Cardiac fibroblast (primary cell): Measurements from ENCODE around the gene ZBTB20.
A peak's percentile ranks its signal among the peaks of the same experiment; 100 is the strongest.

ENCODE experiments used
- DNase-seq, 2 donors: peaks; one replicate each; pipeline versions ENCODE4 v3.0.0 to v3.0.0-alpha.2; 2010; ENCODE audit warnings: low read depth in 2 of 2
- H3K4me3 ChIP-seq, 2 donors: replicated peaks in 1 of 2; 1 replicate in 1 of 2; 2 replicates in 1 of 2; pipeline ENCODE4 v1.5.1; 2011; ENCODE audit warnings: low read depth in 2 of 2, low read length in 2 of 2, mild to moderate bottlenecking in 2 of 2, moderate library complexity in 1 of 2
- TF ChIP-seq, protein P1 (sequence below): IDR thresholded peaks from one replicate; pipeline ENCODE4 v1.5.1; 2011; ENCODE audit warnings: low read depth, mild to moderate bottlenecking, low read length, inconsistent platforms

ZBTB20 gene

DNA sequence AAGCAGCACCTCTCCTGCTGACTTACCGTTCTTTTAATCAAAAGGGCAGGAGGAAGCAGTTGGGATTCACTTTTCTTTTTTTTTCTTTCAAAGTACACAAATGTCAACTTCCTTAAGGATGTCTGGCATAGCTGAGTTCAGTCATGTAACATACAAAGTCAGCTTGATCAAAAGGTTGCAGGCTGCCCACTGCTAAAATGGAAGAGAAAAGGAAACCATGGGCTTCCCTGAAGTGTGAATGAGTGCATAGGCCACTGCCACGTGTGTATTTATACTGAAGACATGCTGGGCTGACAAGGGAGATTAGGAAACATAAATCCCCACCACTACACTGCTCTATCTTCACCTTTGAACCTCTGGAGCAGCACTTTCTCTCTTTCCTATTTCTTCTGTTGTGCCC, 540.8 kb downstream of the ZBTB20 start:
- DNase-seq = no peak
- TF ChIP-seq, protein P1, sequence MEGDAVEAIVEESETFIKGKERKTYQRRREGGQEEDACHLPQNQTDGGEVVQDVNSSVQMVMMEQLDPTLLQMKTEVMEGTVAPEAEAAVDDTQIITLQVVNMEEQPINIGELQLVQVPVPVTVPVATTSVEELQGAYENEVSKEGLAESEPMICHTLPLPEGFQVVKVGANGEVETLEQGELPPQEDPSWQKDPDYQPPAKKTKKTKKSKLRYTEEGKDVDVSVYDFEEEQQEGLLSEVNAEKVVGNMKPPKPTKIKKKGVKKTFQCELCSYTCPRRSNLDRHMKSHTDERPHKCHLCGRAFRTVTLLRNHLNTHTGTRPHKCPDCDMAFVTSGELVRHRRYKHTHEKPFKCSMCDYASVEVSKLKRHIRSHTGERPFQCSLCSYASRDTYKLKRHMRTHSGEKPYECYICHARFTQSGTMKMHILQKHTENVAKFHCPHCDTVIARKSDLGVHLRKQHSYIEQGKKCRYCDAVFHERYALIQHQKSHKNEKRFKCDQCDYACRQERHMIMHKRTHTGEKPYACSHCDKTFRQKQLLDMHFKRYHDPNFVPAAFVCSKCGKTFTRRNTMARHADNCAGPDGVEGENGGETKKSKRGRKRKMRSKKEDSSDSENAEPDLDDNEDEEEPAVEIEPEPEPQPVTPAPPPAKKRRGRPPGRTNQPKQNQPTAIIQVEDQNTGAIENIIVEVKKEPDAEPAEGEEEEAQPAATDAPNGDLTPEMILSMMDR = no peak
- H3K4me3 ChIP-seq = no peak overlapping the region

DNA sequence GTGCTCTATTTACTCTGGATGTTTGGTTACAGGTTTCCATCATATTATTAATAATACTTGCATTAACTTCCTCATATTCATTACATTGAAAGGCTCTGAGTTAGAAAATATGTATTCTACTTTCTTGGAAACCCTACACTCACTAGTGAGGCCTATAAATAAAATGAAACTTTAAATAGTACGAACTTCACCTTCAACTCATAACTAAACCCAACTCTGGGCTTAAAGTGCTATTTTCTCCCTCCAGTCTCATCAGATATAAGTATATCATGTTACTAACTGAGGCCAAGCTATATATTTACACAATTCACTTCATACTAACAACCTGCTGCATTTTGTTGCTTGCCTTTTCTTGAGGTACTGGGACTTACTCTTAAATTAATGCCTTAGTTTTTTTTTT, 546.5 kb downstream of the ZBTB20 start:
- TF ChIP-seq, protein P1 = no peak
- no peak for DNase-seq
- H3K4me3 ChIP-seq = no peak overlapping the region

DNA sequence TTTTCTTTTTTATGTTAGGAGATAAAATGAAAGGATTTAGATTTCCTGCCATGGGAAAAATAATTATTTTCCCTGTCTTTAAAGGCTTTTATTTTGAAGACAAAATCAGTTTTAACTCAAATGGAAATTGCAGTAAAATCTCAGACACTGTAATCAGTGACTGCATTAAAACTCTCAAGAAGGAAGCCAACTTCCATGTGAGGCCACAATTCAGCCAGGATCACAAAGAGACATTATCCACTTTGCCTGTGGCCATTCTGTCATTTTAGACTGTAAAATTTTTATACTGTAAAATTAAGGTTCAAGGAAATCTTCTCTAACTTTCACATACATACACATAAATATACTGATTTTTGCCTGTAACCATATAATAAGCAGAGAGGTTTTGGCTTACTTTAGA, 549.2 kb downstream of the ZBTB20 start:
- TF ChIP-seq, protein P1 = no peak
- H3K4me3 ChIP-seq = no peak overlapping the region

DNA sequence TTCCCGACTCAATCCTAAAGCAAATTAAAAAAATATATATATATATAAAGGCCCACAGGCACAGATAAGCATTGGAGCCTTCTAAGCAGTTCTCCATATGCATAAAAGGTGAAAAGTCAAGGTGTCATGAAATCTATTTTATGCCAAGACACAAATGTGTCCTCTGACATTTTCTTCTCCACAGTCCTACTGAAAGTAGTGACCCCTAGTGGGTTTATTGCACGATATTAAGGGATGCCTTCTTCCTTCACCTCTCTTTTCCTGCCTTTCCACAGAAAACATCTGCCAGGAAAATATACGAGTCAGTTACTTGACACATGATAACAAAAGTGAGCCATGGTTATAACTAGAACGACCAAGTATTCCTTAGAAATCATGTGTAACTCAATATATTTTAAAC, 550.1 kb downstream of the ZBTB20 start:
- DNase-seq = peak in 1 of 2 donors; percentile 16
- TF ChIP-seq, protein P1 = peak; percentile 18

More for the DNA sequence above, 549.2 kb downstream of the ZBTB20 start:
- DNase-seq = no peak

DNA sequence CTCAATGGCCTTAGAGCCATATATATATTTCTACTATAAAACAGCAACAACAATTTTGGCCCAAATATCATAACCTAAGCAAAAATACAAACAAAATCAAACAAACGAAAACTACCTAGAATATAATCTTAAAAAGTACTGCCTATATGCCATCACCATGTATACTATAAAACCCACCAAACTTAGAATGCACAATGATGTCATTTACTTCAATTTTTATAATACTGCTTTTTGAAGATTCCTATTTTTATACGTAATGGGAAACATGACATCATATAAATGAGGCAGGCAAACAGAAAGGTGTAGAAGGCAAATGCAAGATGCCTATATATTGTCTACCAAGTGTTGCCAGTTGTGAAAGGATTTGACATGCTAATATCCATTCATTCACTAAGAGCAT, 550.9 kb downstream of the ZBTB20 start:
- TF ChIP-seq, protein P1 = no peak
- DNase-seq = no peak

More for the DNA sequence above, 550.1 kb downstream of the ZBTB20 start:
- no peak overlapping the region for H3K4me3 ChIP-seq

DNA sequence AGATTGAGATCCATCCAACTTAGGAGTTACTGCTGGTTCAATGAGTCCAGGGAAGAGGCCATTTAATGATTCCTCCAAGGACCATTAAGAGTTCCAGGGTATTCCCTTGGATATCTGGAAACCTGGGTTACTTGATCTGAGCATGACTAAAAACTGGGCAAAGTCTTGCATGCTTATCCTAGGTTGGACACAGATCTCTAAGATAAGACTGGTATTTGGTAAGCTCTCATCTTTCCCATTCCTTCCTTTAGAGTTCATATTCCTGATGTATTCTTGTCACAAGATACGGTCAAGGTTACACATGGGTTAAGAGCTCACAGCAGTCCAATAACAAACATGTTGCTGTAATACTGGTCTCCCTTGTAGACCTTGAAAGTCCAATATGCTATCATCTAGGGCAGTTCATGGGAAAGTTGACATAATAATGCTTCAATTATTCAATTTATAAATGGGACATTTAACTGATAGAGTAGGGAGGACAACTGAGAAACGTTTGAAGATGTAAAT, 551.5 kb downstream of the ZBTB20 start:
- DNase-seq = no peak
- TF ChIP-seq, protein P1 = no peak
- H3K4me3 ChIP-seq = no peak overlapping the region

More for the DNA sequence above, 550.9 kb downstream of the ZBTB20 start:
- H3K4me3 ChIP-seq = no peak overlapping the region
